ENCODE results near the gene HSBP1L1. TPM values are rescaled to one million over a fixed set of nuclear protein-coding genes. Genes with fewer than 3 reads are reported as not detected.

Gene HSBP1L1
- polyA plus RNA-seq, 4 donors = 18.7 to 24.3 (median 20.4) TPM

DNA sequence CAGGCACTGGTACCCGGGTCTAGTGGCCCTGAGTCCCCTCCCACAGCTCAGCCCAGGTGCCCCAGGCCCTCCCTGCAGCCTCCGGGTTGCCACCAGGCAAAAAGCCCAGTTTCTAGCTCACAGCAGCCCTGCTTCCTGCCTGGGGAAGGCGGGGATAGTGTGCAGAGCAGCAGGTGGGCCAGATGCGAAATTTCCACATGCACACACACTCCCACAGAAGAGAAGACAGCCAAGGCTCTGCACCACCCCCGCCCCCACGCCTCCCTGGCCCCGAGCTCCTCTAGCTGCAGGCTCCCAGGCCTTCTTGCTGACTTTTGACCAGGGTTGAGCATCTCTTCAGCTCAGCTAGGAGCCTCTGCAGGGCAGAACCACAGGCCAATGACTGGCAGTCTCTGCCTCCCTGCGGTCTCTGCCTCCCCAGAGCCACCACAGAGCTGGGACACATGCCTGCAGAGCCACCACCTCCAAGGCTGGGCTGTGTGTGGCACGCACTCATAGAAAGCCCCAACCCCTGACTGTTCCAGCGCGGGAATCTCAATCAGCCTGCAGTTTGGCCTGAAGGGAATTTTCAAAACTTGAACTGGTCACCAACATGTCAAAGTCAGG lies 20.2 kb upstream of the HSBP1L1 start:
- DNase-seq (ENCODE audit: low read depth in 4 of 4, low spot score in 3 of 4) = no peak

GRCh38 chr18:79944746-79945117 lies 19.7 kb upstream of the HSBP1L1 start:
- no peak for DNase-seq (ENCODE audit: low read depth in 4 of 4, low spot score in 3 of 4)

- no peak for DNase-seq (ENCODE audit: low read depth in 4 of 4, low spot score in 3 of 4)
Measured at GRCh38 chr18:79945118-79946042, 19.1 kb upstream of the HSBP1L1 start.

GRCh38 chr18:79947054-79947755 lies 17.2 kb upstream of the HSBP1L1 start:
- no peak for DNase-seq (ENCODE audit: low read depth in 4 of 4, low spot score in 3 of 4)

DNA sequence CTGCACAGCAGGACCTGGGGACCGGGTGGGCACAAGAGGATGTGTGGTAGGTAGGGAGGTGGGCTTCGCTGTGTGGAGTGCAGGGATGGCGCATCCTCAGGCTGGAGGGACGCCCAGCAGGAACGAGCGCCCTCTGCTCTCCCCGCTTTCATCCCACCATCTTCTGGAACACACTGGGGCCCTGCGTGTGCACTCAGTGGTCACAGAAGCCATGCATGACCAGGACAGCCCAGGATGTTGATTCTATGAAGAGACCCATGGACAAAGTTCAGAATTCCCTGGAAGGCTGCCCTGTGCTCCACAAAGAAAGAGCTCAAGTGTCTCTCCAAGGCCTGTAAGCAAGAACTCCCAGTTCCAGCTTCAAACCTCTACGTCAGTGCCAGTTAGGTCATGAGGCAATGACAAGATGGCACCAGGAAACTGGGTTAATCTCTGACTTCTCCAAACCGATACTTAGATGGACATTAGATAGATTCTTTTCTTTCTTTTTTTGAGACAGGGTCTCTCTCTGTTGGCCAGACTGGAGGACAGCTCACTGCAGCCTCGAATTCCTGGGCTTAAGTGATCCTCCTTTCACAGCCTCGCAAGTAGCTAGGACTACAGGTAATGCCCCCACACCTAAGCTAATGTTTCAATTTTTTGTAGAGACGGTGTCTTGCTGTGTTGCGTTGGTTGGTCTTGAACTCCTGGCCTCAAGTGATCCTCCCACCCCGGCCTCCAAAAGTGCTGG lies 16.4 kb upstream of the HSBP1L1 start:
- no peak for DNase-seq (ENCODE audit: low read depth in 4 of 4, low spot score in 3 of 4)

DNA sequence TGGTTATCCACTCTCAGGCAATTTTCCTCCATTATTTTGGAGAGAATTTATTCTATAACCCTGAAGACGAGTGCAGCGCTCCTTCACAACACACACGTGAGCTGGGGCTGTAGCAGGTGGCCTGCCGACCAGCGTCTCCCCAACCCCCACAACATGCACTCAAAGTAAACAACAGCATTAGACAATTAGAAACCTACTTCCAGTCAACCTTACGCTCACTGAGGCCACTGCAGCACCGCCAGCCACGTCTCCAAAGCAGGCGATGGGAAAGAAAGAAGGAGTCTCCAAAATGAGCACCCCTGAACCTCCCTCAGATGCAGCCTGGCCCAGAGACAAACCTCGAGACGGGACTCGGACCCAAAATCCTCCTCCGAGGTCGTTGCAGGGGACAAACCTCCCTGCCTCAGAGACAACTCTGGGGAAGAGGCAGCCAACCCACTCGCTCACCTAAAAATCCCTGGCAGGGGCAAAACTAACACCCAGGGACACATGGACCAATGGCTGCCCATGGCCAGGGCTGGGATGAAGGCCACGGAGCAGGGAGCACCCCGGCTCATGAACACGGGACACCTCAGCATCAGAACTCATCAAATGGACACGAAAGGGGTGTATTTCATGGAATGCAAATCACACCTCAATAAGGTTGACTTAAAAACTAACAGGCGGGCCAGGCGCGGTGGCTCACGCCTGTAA lies 15.6 kb upstream of the HSBP1L1 start:
- no peak for DNase-seq (ENCODE audit: low read depth in 4 of 4, low spot score in 3 of 4)

DNA sequence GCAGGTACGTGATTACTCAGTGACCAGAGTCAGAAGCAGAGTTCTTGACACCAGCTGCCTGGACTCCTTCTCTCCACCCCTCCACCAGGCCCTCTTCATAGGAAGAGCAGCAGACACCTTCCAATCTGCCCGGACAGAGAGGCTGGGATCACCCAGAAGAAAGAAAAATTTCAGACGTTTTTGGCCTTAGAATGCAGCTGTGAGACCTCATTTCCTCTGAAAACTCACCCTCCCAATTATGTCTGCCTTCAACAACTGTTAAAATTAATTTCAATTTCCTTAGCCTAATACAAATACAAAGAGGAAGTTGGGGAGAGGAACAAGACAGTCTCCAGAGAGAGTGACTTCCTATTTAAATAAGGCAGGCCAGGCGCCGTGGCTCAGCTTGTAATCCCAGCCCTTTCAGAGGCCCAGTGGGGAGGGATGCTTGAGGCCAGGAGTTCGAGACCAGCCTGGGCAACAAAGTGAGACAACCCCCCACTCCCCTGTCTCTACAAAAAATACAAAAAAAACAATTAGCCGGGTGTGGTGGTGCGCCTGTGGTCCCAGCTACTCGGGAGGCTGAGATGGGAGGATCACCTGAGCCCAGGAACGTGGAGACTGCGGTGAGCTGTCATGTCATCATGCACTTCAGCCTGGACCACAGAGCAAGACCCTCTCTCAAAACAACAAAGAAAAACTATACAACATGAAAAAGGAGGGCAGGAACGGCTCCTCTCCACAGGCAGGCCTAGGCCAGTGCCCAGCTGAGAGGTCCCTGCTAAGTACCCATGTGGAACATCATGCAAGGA lies 14.6 kb upstream of the HSBP1L1 start:
- no peak for DNase-seq (ENCODE audit: low read depth in 4 of 4, low spot score in 3 of 4)

- DNase-seq (ENCODE audit: low read depth in 4 of 4, low spot score in 3 of 4) = no peak
Measured at GRCh38 chr18:79950515-79951341, 13.7 kb upstream of the HSBP1L1 start.

- peak; percentile 65 to 72 (median 70) for DNase-seq (ENCODE audit: low read depth in 4 of 4, low spot score in 3 of 4)
Measured at GRCh38 chr18:79951545-79952455, 12.6 kb upstream of the HSBP1L1 start, which contains the start of gene SLC66A2. SLC66A2 (minus strand) TSS chr18:79951653; CDS start chr18:79950926, 727 bp downstream.

DNA sequence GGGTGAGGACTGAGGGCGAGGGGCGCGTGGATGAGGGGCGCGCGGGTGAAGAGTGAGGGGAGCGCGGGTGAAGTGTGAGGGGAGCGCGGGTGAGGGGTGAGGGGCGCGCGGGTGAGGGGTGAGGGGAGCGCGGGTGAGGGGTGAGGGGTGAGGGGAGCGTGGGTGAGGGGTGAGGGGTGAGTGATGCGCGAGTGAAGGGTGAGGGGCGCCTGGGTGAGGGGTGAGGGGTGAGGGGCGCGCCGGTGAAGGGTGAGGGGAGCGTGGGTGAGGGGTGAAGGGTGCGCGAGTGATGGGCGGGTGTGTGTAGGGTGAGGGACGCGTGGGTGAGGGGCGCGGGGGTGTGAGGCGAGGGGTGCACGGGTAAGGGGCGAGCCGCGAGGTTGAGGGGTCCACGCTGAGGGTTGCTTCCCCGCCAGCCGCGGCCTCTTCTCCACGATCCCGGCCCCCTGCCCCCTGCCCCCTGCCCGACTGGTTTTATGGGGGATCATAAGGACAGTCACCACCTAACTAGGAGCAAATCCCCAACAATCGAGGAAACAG lies 11.9 kb upstream of the HSBP1L1 start:
- no peak for DNase-seq (ENCODE audit: low read depth in 4 of 4, low spot score in 3 of 4)

DNA sequence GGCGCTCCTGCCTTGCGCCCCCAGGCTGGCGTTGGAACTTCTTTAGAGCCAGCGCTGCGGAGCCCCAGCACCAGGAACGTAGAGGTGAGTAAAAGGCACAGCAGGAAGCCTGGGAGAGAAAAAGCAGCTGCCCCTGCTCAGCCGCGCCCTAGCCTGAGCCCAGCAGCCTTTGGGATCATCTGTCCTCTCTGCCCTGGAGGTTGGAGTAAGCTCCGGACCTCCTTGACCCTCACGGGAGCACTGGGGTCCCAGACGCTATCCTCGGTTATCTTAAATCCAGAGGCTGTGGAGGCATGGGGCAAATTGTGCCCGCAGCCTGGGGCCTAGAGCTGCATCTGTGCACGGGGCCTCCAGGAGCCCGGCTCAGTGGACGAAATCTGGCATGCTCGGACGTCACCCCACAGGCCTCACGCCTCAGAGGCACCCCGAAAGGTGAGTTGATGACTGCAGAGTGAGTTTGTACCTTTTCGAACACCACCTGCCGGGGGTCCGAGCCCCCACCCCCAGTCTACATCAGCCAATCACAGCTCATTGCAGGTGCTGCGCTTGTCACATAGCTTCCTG lies 11.4 kb upstream of the HSBP1L1 start:
- no peak for DNase-seq (ENCODE audit: low read depth in 4 of 4, low spot score in 3 of 4)

DNA sequence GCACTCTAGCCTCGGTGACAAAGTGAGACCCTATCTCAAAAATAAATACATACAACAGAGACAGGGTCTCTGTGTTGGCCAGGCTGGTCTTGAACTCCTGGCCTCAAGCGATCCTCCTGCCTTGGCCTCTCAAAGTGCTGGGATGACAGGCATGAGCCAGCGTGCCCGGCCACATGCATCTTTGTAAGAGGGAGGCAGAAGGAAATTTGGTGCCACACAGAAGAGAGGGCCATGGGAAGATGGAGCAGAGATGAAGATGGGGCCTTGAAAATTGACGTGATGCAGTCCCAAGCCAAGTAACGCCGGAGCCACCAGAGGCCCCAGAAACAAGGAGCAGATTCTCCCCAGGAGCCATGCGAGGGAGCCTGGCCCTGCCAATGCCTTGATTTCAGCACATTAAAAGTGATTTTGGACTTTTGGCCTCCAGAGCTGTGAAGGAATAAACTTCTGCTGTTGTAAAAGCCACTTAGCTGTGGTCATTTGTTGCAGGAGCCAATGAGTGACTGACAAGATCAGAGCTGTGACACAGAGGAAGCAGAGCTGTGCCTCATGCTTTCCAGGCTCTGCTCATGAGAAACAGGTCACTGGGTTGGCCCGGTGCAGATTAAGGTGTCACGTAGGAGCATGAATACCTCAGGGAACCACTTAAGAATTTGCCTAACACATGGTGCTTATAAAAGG lies 10.3 kb upstream of the HSBP1L1 start:
- no peak for DNase-seq (ENCODE audit: low read depth in 4 of 4, low spot score in 3 of 4)

GRCh38 chr18:79954791-79955190 lies 9.7 kb upstream of the HSBP1L1 start:
- no peak for DNase-seq (ENCODE audit: low read depth in 4 of 4, low spot score in 3 of 4)

DNA sequence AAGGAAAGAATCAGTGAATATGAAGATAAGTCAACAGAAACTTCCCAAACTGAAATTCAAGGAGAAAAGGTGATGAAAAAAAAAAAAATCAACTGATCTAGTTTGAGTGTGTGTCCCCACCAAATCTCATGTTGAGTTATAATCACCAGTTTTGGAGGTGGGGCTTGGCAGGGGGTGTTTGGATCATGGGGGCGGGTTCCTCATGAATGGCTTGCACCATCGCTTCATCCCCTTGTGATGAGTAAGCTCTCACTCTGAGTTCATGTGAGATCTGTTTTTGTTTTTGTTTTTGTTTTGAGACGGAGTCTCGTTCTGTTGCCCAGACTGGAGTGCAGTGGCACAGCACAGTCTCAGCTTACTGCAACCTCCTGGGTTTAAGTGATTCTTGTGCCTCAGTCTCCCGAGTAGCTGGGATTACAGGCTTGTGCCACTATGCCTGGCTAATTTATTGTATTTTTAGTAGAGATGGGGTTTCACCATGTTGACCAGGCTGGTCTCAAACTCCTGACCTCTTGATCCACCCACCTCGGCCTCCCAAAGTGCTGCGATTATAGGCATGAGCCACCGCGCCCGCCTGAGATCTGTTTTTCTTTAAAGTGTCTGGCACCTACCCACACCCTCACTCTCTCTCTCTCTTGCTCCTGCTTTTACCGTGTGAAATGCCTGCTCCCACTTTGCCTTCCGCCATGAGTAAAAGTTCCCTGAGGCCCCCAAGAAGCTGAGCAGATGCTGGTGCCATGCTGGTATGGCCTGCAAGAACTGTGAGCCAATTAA lies 9.0 kb upstream of the HSBP1L1 start:
- no peak for DNase-seq (ENCODE audit: low read depth in 4 of 4, low spot score in 3 of 4)

DNA sequence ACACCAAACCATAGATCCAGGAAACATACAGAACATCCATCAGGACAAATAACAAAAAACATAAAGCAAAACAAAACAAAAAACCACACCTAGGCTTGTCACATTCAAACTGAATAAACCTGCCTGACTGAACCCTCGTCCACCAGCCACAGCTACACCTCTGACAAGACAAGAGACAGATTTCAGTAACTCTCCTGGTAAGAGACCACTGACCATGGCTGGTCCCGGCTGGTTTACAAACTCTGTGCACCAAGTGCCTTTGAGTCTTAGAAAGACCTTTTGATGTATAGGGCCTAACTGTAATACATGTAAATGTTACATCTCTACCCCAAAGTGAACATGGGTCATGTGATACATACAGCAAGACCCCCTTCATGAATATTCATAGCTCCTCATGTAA lies 8.2 kb upstream of the HSBP1L1 start:
- DNase-seq (ENCODE audit: low read depth in 4 of 4, low spot score in 3 of 4) = no peak
